Transverse colon (tissue), 3 donors: Measurements from ENCODE around the gene LRRC4.

ENCODE experiments used
- EP300 ChIP-seq: sonication (generic); formaldehyde crosslinking; IDR thresholded peaks from one replicate; pipeline ENCODE4 v1.6.1; 2017; ENCODE audit warnings: antibody characterized with exemption, low read depth
- POLR2A ChIP-seq: fragments of 450-650 bp; IDR thresholded peaks from one replicate; pipeline ENCODE4 v1.6.1; 2016; ENCODE audit warnings: antibody characterized with exemption, mild to moderate bottlenecking, moderate library complexity
- POLR2AphosphoS5 ChIP-seq, 3 donors: sonication (generic); formaldehyde crosslinking; IDR thresholded peaks; one replicate each; pipeline ENCODE4 v1.6.1; 2016; ENCODE audit warnings: antibody characterized with exemption in 3 of 3

- TF ChIP-seq POLR2A (no peak), EP300 (no peak), POLR2AphosphoS5 (IDR thresholded peaks at IDR 0.05) (no peak)
Measured at GRCh38 chr7:128030263-128030653, 979 bp downstream of the LRRC4 start.
